Skeletal muscle satellite cell (primary cell): ENCODE data around the gene RBM33.

Experiments
- H3K27me3 ChIP-seq: 2 replicates; pipeline ENCODE4 v1.7.0; 2013; ENCODE audit warnings: low read length; ENCODE audit not compliant: control insufficient read depth, insufficient read depth
- H3K36me3 ChIP-seq: 2 replicates; pipeline ENCODE4 v1.7.0; 2013; ENCODE audit warnings: mild to moderate bottlenecking, control low read depth, low read length; ENCODE audit not compliant: insufficient read depth
- H3K4me1 ChIP-seq: 2 replicates; pipeline ENCODE4 v1.7.0; 2013; ENCODE audit warnings: low read length; ENCODE audit not compliant: control insufficient read depth, insufficient read depth
- H3K4me2 ChIP-seq: 2 replicates; pipeline ENCODE4 v1.7.0; 2013; ENCODE audit warnings: mild to moderate bottlenecking, low read length
- H3K4me3 ChIP-seq: 2 replicates; pipeline ENCODE4 v1.7.0; 2013; ENCODE audit warnings: low read length
- H3K9ac ChIP-seq: 2 replicates; pipeline ENCODE4 v1.7.0; 2013; ENCODE audit warnings: mild to moderate bottlenecking, low read depth, low read length, moderate library complexity
- H3K9me3 ChIP-seq: replicated peaks from 2 replicates; pipeline ENCODE4 v1.7.0; 2013; ENCODE audit warnings: mild to moderate bottlenecking, control low read depth, low read length

The RBM33 gene

GRCh38 chr7:155743177-155743576, 98.7 kb downstream of the RBM33 start:
- no peaks in the 10 kb centered on the region for H3K4me1 ChIP-seq
- H3K9me3 ChIP-seq = no peaks in the 10 kb centered on the region
- no peak overlapping the region for H3K4me2 ChIP-seq
- H3K27me3 ChIP-seq = no peaks in the 10 kb centered on the region
- H3K4me3 ChIP-seq = no peak overlapping the region
- H3K9ac ChIP-seq = no peak overlapping the region
- H3K36me3 ChIP-seq = peaks cover 70% of the 10 kb centered on the region

GRCh38 chr7:155744971-155745683, 100.7 kb downstream of the RBM33 start:
- no peaks in the 10 kb centered on the region for H3K9me3 ChIP-seq
- H3K4me1 ChIP-seq = no peaks in the 10 kb centered on the region
- peaks cover 54% of the 10 kb centered on the region for H3K36me3 ChIP-seq
- H3K4me3 ChIP-seq = no peak overlapping the region
- H3K9ac ChIP-seq = no peak overlapping the region
- H3K4me2 ChIP-seq = no peak overlapping the region
- H3K27me3 ChIP-seq = no peaks in the 10 kb centered on the region

GRCh38 chr7:155745737-155746136, 101.3 kb downstream of the RBM33 start:
- peaks cover 1% of the 10 kb centered on the region for H3K4me1 ChIP-seq
- no peak overlapping the region for H3K4me2 ChIP-seq
- no peak overlapping the region for H3K4me3 ChIP-seq
- H3K9ac ChIP-seq = no peak overlapping the region
- H3K9me3 ChIP-seq = no peaks in the 10 kb centered on the region
- no peaks in the 10 kb centered on the region for H3K27me3 ChIP-seq
- peaks cover 48% of the 10 kb centered on the region for H3K36me3 ChIP-seq

- Histone ChIP-seq H3K9ac (no peak overlapping the region), H3K4me1 (peaks cover 6% of the 10 kb centered on the region), H3K36me3 (peaks cover 43% of the 10 kb centered on the region), H3K4me2 (no peak overlapping the region), H3K4me3 (no peak overlapping the region), H3K27me3 (no peaks in the 10 kb centered on the region), H3K9me3 (no peaks in the 10 kb centered on the region)
Measured at GRCh38 chr7:155746188-155746587, 101.7 kb downstream of the RBM33 start.

- Histone ChIP-seq H3K4me1 (peaks cover 9% of the 10 kb centered on the region), H3K36me3 (peaks cover 35% of the 10 kb centered on the region), H3K9me3 (no peaks in the 10 kb centered on the region), H3K27me3 (no peaks in the 10 kb centered on the region), H3K9ac (no peak overlapping the region), H3K4me2 (no peak overlapping the region), H3K4me3 (no peak overlapping the region)
Measured at GRCh38 chr7:155747209-155747608, 102.7 kb downstream of the RBM33 start.

- H3K9ac ChIP-seq = no peak overlapping the region
- no peaks in the 10 kb centered on the region for H3K9me3 ChIP-seq
- no peak overlapping the region for H3K4me3 ChIP-seq
- H3K4me1 ChIP-seq = peaks cover 9% of the 10 kb centered on the region
- peaks cover 28% of the 10 kb centered on the region for H3K36me3 ChIP-seq
- H3K27me3 ChIP-seq = no peaks in the 10 kb centered on the region
- no peak overlapping the region for H3K4me2 ChIP-seq
Measured at GRCh38 chr7:155749578-155749977, 105.1 kb downstream of the RBM33 start.

- Histone ChIP-seq H3K36me3 (peaks cover 19% of the 10 kb centered on the region), H3K9me3 (no peaks in the 10 kb centered on the region), H3K4me3 (no peak overlapping the region), H3K4me2 (no peak overlapping the region), H3K4me1 (peaks cover 9% of the 10 kb centered on the region), H3K27me3 (no peaks in the 10 kb centered on the region), H3K9ac (no peak overlapping the region)
Measured at GRCh38 chr7:155750255-155751125, 106.0 kb downstream of the RBM33 start.

GRCh38 chr7:155751409-155751808, 106.9 kb downstream of the RBM33 start:
- Histone ChIP-seq H3K4me2 (no peak overlapping the region), H3K9ac (no peak overlapping the region), H3K4me3 (no peak overlapping the region), H3K27me3 (no peaks in the 10 kb centered on the region), H3K4me1 (peaks cover 9% of the 10 kb centered on the region), H3K36me3 (peaks cover 10% of the 10 kb centered on the region), H3K9me3 (no peaks in the 10 kb centered on the region)

- Histone ChIP-seq H3K27me3 (no peaks in the 10 kb centered on the region), H3K9ac (no peak overlapping the region), H3K4me3 (no peak overlapping the region), H3K4me2 (no peak overlapping the region), H3K36me3 (peaks cover 2% of the 10 kb centered on the region), H3K4me1 (peaks cover 9% of the 10 kb centered on the region), H3K9me3 (no peaks in the 10 kb centered on the region)
Measured at GRCh38 chr7:155752756-155753445, 108.4 kb downstream of the RBM33 start.

- Histone ChIP-seq H3K4me1 (peaks cover 9% of the 10 kb centered on the region), H3K27me3 (no peaks in the 10 kb centered on the region)
Measured at GRCh38 chr7:155753446-155753965, 109.0 kb downstream of the RBM33 start.

GRCh38 chr7:155754165-155754564, 109.7 kb downstream of the RBM33 start:
- Histone ChIP-seq H3K9me3 (no peaks in the 10 kb centered on the region), H3K4me2 (no peak overlapping the region), H3K9ac (no peak overlapping the region)

More at GRCh38 chr7:155753446-155753965, 109.0 kb downstream of the RBM33 start:
- no peaks in the 10 kb centered on the region for H3K36me3 ChIP-seq
- H3K4me3 ChIP-seq = no peak overlapping the region
- no peaks in the 10 kb centered on the region for H3K9me3 ChIP-seq
- no peak overlapping the region for H3K9ac ChIP-seq
- no peak overlapping the region for H3K4me2 ChIP-seq

More at GRCh38 chr7:155754165-155754564, 109.7 kb downstream of the RBM33 start:
- Histone ChIP-seq H3K4me3 (no peak overlapping the region), H3K4me1 (peaks cover 9% of the 10 kb centered on the region), H3K36me3 (no peaks in the 10 kb centered on the region), H3K27me3 (no peaks in the 10 kb centered on the region)
